BE2C (cell line): Measurements from ENCODE around the gene USP19.

Experiments used
- DNase-seq: peaks from one replicate; pipeline ENCODE4 v3.0.0-alpha.2; 2020
- H3K27me3 ChIP-seq: fragments of 250-450 bp; sonication (Bioruptor Pico); 2 replicates; pipeline ENCODE4 v1.5.1; 2020; ENCODE audit warnings: mild to moderate bottlenecking
- H3K36me3 ChIP-seq: fragments of 250-450 bp; sonication (Bioruptor Pico); 2 replicates; pipeline ENCODE4 v1.5.1; 2020; ENCODE audit warnings: mild to moderate bottlenecking
- H3K4me1 ChIP-seq: fragments of 250-450 bp; sonication (Bioruptor Pico); 2 replicates; pipeline ENCODE4 v1.5.1; 2020
- H3K4me3 ChIP-seq: 2 replicates; pipeline ENCODE4 v1.5.1; 2011; ENCODE audit warnings: low read depth, low read length
- H3K9me3 ChIP-seq: fragments of 250-450 bp; sonication (Bioruptor Pico); 2 replicates; pipeline ENCODE4 v1.5.1; 2020
- TF ChIP-seq, protein P1 (sequence below): IDR thresholded peaks from 2 replicates; pipeline ENCODE4 v1.5.1; 2012; ENCODE audit warnings: mild to moderate bottlenecking, low read depth, low read length

Gene USP19

DNA sequence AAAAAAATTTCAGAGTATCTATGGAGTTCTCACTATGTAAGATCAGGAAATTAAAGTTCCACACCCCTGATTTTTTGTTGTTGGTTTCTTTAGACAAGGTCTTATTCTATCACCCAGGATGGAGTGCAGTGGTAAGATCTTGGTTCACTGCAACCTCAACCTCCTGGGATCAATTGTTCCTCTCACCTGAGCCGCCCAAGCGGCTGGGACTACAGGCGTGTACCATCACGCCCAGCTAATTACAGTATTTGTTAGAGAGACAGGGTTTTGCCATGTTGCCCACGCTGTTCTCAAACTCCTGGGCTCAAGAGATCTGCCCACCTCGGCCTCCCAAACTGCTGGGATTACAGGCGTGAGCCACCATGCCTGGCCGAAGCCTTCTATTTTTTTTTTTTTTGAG is 39.2 kb downstream of the USP19 start:
- DNase-seq: no peak
- Histone ChIP-seq H3K9me3 (no peaks in the 10 kb centered on the region), H3K4me3 (no peak overlapping the region), H3K4me1 (no peaks in the 10 kb centered on the region), H3K27me3 (no peaks in the 10 kb centered on the region), H3K36me3 (no peaks in the 10 kb centered on the region; the same call in none of the 2 replicates)
- TF ChIP-seq, protein P1, sequence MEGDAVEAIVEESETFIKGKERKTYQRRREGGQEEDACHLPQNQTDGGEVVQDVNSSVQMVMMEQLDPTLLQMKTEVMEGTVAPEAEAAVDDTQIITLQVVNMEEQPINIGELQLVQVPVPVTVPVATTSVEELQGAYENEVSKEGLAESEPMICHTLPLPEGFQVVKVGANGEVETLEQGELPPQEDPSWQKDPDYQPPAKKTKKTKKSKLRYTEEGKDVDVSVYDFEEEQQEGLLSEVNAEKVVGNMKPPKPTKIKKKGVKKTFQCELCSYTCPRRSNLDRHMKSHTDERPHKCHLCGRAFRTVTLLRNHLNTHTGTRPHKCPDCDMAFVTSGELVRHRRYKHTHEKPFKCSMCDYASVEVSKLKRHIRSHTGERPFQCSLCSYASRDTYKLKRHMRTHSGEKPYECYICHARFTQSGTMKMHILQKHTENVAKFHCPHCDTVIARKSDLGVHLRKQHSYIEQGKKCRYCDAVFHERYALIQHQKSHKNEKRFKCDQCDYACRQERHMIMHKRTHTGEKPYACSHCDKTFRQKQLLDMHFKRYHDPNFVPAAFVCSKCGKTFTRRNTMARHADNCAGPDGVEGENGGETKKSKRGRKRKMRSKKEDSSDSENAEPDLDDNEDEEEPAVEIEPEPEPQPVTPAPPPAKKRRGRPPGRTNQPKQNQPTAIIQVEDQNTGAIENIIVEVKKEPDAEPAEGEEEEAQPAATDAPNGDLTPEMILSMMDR: no peak

DNA sequence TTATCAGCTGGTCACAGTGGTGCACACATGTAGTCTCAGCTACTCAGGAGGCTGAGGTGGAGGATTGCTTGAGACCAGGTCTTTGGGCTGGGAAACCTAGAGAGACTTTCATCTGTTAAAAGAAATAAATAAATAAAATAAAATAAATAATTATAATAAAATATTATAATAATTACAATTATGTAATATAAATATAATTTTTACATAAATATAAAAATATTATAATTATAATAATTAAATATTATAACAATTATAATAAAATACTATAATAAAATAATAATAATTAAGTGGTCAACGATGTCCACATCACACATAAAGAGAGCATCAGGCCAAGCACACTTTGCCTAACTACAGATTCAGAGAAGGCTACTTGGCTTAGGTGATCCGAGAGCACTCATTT is 41.4 kb downstream of the USP19 start:
- Histone ChIP-seq H3K27me3 (no peaks in the 10 kb centered on the region), H3K4me1 (no peaks in the 10 kb centered on the region), H3K9me3 (no peaks in the 10 kb centered on the region), H3K36me3 (peaks cover 9% of the 10 kb centered on the region), H3K4me3 (no peak overlapping the region)
- TF ChIP-seq, protein P1: no peak
- no peak for DNase-seq

DNA sequence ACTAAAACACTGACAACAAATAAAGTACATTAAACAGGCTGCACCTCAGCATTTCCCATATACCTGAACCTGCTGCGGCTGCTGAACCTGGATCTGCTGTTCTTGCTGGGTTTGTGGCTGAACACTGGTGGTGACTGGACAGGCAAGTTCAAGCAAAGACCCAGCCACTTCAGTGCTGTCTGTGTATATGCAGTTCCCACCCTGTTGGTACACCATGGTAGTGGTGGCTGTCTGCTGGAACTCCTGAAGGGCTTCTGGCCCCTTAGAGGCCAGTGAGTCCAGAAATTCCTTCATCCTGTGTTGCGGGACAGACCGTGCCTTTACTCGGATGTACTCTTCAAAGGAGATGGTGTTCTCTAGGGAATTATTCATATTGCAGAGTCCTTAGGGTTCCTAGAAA is 44.0 kb downstream of the USP19 start:
- H3K9me3 ChIP-seq: no peaks in the 10 kb centered on the region
- peaks cover 12% of the 10 kb centered on the region for H3K36me3 ChIP-seq

DNA sequence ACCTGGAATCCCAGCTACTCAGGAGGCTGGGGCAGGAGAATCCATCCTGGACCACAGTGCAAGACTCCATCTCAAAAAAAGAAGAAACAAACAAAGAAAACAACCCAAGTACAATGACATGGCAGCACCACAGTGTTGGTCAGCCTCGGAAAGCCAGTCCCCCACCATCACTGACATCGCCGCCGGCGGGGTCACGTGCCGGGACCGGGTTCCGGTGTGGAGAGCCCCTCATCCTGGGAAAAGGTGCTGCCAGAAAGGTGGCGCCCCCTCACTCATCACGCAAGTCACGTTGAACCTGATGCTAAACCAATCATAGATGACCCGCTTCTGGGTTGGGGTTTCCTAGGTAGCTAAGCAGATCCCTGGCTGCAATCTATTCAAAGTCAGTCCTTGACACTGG is 44.5 kb downstream of the USP19 start:
- no peaks in the 10 kb centered on the region for H3K27me3 ChIP-seq
- H3K4me1 ChIP-seq: no peaks in the 10 kb centered on the region
- H3K9me3 ChIP-seq: no peaks in the 10 kb centered on the region
- TF ChIP-seq, protein P1: no peak
- H3K36me3 ChIP-seq: peaks cover 12% of the 10 kb centered on the region
- no peak overlapping the region for H3K4me3 ChIP-seq
- no peak for DNase-seq

More for the DNA sequence above, 44.0 kb downstream of the USP19 start:
- DNase-seq: no peak
- TF ChIP-seq, protein P1: no peak
- Histone ChIP-seq H3K27me3 (no peaks in the 10 kb centered on the region), H3K4me1 (no peaks in the 10 kb centered on the region), H3K4me3 (no peak overlapping the region)
